Measurements from ENCODE around the gene ACADVL.
"Not testable (repeated sequence)": the region's sequence is repeated elsewhere in the genome, so short reads cannot be mapped to it uniquely, and the experiment has no call there.

Gene ACADVL

GRCh38 chr17:7219812-7220592, at the start of gene ACADVL, which contains the start of gene DLG4:
Gene ACADVL (plus strand): TSS chr17:7219938. CDS start chr17:7219985, 47 bp downstream.
Gene DLG4 (minus strand): TSS chr17:7219836.
- in situ Hi-C loops (cut with MboI; ENCODE audit: low sequenced_read_pairs): no loop called here

- in situ Hi-C loops (cut with MboI; ENCODE audit: low sequenced_read_pairs): not testable (repeated sequence)
Observed at GRCh38 chr17:7172522-7173191, 47.1 kb upstream of the ACADVL start.

GRCh38 chr17:7173687-7174602, 45.8 kb upstream of the ACADVL start:
- in situ Hi-C loops (cut with MboI; ENCODE audit: low sequenced_read_pairs): no loop called here

- in situ Hi-C loops (cut with MboI; ENCODE audit: low sequenced_read_pairs): no loop called here
Observed at GRCh38 chr17:7174603-7175326, 45.0 kb upstream of the ACADVL start.

GRCh38 chr17:7175330-7175733, 44.4 kb upstream of the ACADVL start:
- in situ Hi-C loops (cut with MboI; ENCODE audit: low sequenced_read_pairs): no loop called here

- in situ Hi-C loops (cut with MboI; ENCODE audit: low sequenced_read_pairs): no loop called here
Observed at GRCh38 chr17:7176107-7176840, 43.5 kb upstream of the ACADVL start.

GRCh38 chr17:7176841-7177190, 42.9 kb upstream of the ACADVL start:
- in situ Hi-C loops (cut with MboI; ENCODE audit: low sequenced_read_pairs): no loop called here

GRCh38 chr17:7177191-7177953, 42.4 kb upstream of the ACADVL start:
- in situ Hi-C loops (cut with MboI; ENCODE audit: low sequenced_read_pairs): no loop called here

GRCh38 chr17:7177954-7178477, 41.7 kb upstream of the ACADVL start:
- in situ Hi-C loops (cut with MboI; ENCODE audit: low sequenced_read_pairs): no loop called here

GRCh38 chr17:7178973-7179316, 40.8 kb upstream of the ACADVL start:
- in situ Hi-C loops (cut with MboI; ENCODE audit: low sequenced_read_pairs): no loop called here

- in situ Hi-C loops (cut with MboI; ENCODE audit: low sequenced_read_pairs): no loop called here
Observed at GRCh38 chr17:7179317-7180254, 40.2 kb upstream of the ACADVL start, which contains the start of gene ASGR1. Gene ASGR1 (minus strand): TSS chr17:7179370. CDS start chr17:7178563, 807 bp downstream.

GRCh38 chr17:7182101-7182500, 37.6 kb upstream of the ACADVL start:
- in situ Hi-C loops (cut with MboI; ENCODE audit: low sequenced_read_pairs): not testable (repeated sequence)

- in situ Hi-C loops (cut with MboI; ENCODE audit: low sequenced_read_pairs): no loop called here
Observed at GRCh38 chr17:7183433-7184090, 36.2 kb upstream of the ACADVL start.

- in situ Hi-C loops (cut with MboI; ENCODE audit: low sequenced_read_pairs): no loop called here
Observed at GRCh38 chr17:7184091-7184488, 35.6 kb upstream of the ACADVL start.

- in situ Hi-C loops (cut with MboI; ENCODE audit: low sequenced_read_pairs): no loop called here
Observed at GRCh38 chr17:7184647-7185046, 35.1 kb upstream of the ACADVL start.

GRCh38 chr17:7186241-7186640, 33.5 kb upstream of the ACADVL start:
- in situ Hi-C loops (cut with MboI; ENCODE audit: low sequenced_read_pairs): no loop called here

GRCh38 chr17:7190276-7190917, 29.3 kb upstream of the ACADVL start:
- in situ Hi-C loops (cut with MboI; ENCODE audit: low sequenced_read_pairs): no loop called here

Data from hTERT RPE-1 (cell line).